Tibial artery (tissue), 4 donors: ENCODE data around the gene WDR82.
A peak's percentile ranks its signal among the peaks of the same experiment; 100 is the strongest.
"Not testable (repeated sequence)": the region's sequence is repeated elsewhere in the genome, so short reads cannot be mapped to it uniquely, and the experiment has no call there.

ENCODE experiments used
- DNase-seq, 2 donors: peaks; one replicate each; pipeline ENCODE4 v3.0.0-alpha.2; 2019
- H3K27ac ChIP-seq, 2 donors: fragments of 200-600 bp; sonication (generic) in 1 of 2; 1 replicate in 1 of 2; 2 replicates in 1 of 2; pipeline ENCODE4 v1.5.1; 2018 to 2019; ENCODE audit warnings: mild to moderate bottlenecking in 1 of 2
- H3K27me3 ChIP-seq, 2 donors: fragments of 200-600 bp; sonication (generic) in 1 of 2; one replicate each; pipeline versions ENCODE4 v1.5.1 to v1.6.0; 2016 to 2019
- H3K36me3 ChIP-seq, 3 donors: fragments of 200-600 bp; sonication (generic) in 2 of 3; one replicate each; pipeline ENCODE4 v1.5.1; 2016 to 2019; ENCODE audit warnings: mild to moderate bottlenecking in 2 of 3
- H3K4me1 ChIP-seq, 4 donors: fragments of 200-600 bp; sonication (generic) in 2 of 4; 1 replicate in 3 of 4; 2 replicates in 1 of 4; pipeline ENCODE4 v1.5.1; 2016 to 2019
- H3K4me3 ChIP-seq, 2 donors: fragments of 200-600 bp; sonication (generic) in 1 of 2; 1 replicate in 1 of 2; 2 replicates in 1 of 2; pipeline ENCODE4 v1.5.1; 2018 to 2019; ENCODE audit warnings: mild to moderate bottlenecking in 2 of 2
- H3K9me3 ChIP-seq, 3 donors: fragments of 200-600 bp; sonication (generic) in 1 of 3; one replicate each; pipeline ENCODE4 v1.5.1; 2016 to 2019
- intact Hi-C: fragments of 100-400 bp; cut with DNase I; formaldehyde crosslinking; loops from one replicate; pipeline ENCODE4 v1.15.0; 2023; ENCODE audit warnings: low total_unique reads
- TF ChIP-seq, protein P1 (sequence below), 2 experiments: fragments of 200-600 bp in 1 of 2; fragments of 450-650 bp in 1 of 2; IDR thresholded peaks; one replicate each; pipeline ENCODE4 v1.5.1; 2017 to 2019; ENCODE audit warnings: antibody characterized with exemption in 2 of 2, mild to moderate bottlenecking in 1 of 2, moderate library complexity in 1 of 2

WDR82 gene

DNA sequence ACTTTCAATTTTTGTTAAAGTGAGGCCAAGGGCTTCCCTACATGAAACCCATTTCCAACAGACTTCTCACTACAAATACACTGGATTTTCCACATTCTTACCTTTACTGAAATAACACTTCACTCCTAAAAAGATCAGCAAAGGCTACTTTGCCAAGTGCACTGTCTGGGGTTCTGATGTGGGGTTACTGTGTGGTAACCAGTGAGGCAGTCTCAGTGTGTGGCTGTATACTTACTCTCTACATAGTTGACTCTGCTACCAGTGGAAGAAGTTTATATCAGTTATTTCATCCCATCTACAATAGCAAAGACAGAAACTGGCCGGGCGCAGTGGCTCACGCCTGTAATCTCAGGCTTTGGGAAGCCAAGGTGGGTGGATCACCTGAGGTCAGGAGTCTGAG is 5.6 kb downstream of the WDR82 start:
- intact Hi-C loops, result no loop called here
- Histone ChIP-seq H3K4me1 (peaks cover 0 to 82% (median 50%) of the 10 kb centered on the region in 4 donors), H3K27ac (no peak overlapping the region), H3K4me3 (no peak overlapping the region), H3K27me3 (no peaks in the 10 kb centered on the region), H3K9me3 (no peaks in the 10 kb centered on the region), H3K36me3 (peaks cover 19 to 30% (median 20%) of the 10 kb centered on the region in 3 donors)
- TF ChIP-seq, protein P1, sequence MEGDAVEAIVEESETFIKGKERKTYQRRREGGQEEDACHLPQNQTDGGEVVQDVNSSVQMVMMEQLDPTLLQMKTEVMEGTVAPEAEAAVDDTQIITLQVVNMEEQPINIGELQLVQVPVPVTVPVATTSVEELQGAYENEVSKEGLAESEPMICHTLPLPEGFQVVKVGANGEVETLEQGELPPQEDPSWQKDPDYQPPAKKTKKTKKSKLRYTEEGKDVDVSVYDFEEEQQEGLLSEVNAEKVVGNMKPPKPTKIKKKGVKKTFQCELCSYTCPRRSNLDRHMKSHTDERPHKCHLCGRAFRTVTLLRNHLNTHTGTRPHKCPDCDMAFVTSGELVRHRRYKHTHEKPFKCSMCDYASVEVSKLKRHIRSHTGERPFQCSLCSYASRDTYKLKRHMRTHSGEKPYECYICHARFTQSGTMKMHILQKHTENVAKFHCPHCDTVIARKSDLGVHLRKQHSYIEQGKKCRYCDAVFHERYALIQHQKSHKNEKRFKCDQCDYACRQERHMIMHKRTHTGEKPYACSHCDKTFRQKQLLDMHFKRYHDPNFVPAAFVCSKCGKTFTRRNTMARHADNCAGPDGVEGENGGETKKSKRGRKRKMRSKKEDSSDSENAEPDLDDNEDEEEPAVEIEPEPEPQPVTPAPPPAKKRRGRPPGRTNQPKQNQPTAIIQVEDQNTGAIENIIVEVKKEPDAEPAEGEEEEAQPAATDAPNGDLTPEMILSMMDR (IDR thresholded peaks at IDR 0.05), result no peak
- no peak for DNase-seq

DNA sequence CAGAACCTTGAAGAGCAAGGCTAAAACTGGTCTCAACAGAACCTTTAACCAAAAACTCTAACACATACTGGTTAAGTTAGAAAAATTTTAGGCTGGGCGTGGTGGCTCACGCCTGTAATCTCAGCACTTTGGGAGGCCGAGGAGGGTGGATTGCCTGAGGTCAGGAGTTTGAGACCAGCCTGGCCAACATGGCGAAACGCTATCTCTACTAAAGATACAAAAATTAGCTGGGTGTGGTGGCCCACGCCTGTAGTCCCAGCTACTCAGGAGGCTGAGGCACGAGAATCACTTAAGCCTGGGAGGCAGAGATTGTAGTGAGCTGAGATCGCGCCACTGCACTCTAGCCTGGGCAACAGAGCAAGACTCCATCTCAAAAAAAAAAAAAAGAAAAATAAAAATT is 6.3 kb downstream of the WDR82 start:
- peaks cover 0 to 79% (median 50%) of the 10 kb centered on the region in 4 donors for H3K4me1 ChIP-seq

DNA sequence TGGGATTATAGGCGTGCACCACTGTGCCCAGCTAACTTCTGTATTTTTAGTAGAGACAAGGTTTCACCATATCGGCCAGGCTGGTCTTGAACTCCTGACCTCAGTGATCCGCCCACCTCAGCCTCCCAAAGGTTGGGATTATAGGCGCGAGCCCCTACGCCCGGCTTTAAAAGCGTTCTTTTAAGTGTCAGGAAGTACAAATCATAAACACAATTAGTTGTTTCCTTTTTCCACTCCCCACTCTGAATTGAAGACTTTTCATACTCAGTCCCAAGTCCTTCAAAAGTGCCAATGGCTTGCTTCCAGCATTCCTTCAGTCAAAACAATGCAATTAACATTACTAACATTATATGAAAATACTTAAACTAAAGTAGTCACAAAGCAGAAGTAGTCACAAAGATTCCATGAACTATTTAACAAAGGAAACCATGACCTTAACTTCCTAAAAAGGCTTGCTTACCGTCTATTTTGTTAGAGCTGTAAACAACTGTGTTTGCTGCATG is 8.1 kb downstream of the WDR82 start:
- Histone ChIP-seq H3K9me3 (no peaks in the 10 kb centered on the region), H3K36me3 (peaks cover 38 to 54% (median 43%) of the 10 kb centered on the region in 3 donors), H3K27me3 (no peaks in the 10 kb centered on the region), H3K4me1 (peaks cover 0 to 60% (median 34%) of the 10 kb centered on the region in 4 donors), H3K27ac (peak overlapping the region in 1 of 2 donors; percentile 49), H3K4me3 (no peak overlapping the region)
- no peak for DNase-seq
- intact Hi-C loops, result no loop called here
- TF ChIP-seq, protein P1 (IDR thresholded peaks at IDR 0.05), result no peak

More for the DNA sequence above, 6.3 kb downstream of the WDR82 start:
- H3K27me3 ChIP-seq, DNase-seq, H3K4me3 ChIP-seq, H3K9me3 ChIP-seq, intact Hi-C loops: not testable (repeated sequence)
- Histone ChIP-seq H3K27ac (peak overlapping the region in 1 of 2 donors; percentile 49), H3K36me3 (peaks cover 22 to 36% (median 24%) of the 10 kb centered on the region in 3 donors)

DNA sequence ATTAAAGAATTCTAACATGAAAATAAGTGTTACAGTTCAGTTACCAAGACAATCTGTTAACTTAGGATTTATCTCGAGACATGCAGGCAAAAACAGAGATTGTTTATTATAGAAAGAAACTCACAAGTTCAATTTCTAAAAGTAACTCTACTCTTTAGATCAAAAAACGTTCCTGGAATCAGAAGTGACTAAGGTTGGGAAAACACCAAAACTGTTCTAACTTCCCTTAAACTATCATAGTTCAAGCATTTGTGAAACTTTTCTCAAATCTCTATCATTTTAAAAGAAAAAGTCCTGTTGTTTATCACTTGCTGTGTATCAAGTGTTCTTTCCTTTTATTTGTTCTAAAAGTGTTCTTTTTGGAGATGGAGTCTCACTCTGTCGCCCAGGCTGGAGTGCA is 8.7 kb downstream of the WDR82 start:
- TF ChIP-seq, protein P1 (IDR thresholded peaks at IDR 0.05), result no peak
- peaks cover 36 to 59% (median 47%) of the 10 kb centered on the region in 3 donors for H3K36me3 ChIP-seq
- H3K4me3 ChIP-seq, result no peak overlapping the region
- peak overlapping the region in 1 of 2 donors; percentile 49 for H3K27ac ChIP-seq
- H3K4me1 ChIP-seq, result peaks cover 0 to 55% (median 32%) of the 10 kb centered on the region in 4 donors
- no peak for DNase-seq
- no peaks in the 10 kb centered on the region for H3K27me3 ChIP-seq
- intact Hi-C loops, result no loop called here
- H3K9me3 ChIP-seq, result no peaks in the 10 kb centered on the region

DNA sequence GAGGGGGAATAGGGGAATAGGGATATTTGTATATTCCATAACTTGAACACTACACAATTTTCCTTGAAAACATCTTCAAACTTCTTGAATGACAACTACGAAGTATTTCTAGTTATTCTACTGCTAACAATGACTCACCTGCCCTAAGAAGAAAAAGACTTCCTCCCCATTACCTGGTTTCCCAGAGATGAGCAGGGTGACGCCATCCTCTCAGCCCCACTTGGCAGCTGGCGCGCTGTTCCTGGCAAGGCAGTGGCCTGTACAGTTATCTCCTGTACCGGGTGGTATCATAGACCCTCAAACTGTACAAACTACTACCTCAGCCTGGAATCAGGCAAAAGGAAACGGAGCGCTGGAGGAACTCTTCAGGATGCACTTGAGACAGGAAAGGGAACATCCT is 10.4 kb downstream of the WDR82 start:
- peaks cover 49 to 72% (median 65%) of the 10 kb centered on the region in 3 donors for H3K36me3 ChIP-seq
- TF ChIP-seq, protein P1 (IDR thresholded peaks at IDR 0.05), result no peak
- no peak for DNase-seq
- H3K4me3 ChIP-seq, result no peak overlapping the region
- no peak overlapping the region for H3K27ac ChIP-seq
- H3K27me3 ChIP-seq, result no peaks in the 10 kb centered on the region
- H3K4me1 ChIP-seq, result peaks cover 0 to 38% (median 17%) of the 10 kb centered on the region in 4 donors
- intact Hi-C loops, result no loop called here
- no peaks in the 10 kb centered on the region for H3K9me3 ChIP-seq

DNA sequence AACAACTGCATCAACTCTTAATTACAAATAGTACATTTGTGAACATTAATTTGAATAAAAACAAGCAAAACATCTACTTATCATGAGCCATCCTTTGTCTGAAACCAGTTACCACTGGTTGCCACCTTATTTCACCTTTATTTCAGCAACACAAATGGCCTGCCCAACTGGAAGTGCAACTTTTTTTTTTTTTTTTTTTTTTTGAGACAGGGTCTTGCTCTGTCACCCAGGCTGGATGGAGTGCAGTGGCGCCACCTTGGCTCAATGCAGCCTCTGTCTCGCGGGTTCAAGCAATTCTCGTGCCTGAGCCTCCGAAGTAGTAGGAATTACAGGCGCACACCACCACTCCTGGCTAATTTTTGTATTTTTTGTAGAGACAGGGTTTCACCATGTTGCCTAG is 13.1 kb downstream of the WDR82 start:
- Histone ChIP-seq H3K9me3 (no peaks in the 10 kb centered on the region), H3K27me3 (no peaks in the 10 kb centered on the region), H3K27ac (no peak overlapping the region), H3K36me3 (peaks cover 75 to 99% (median 90%) of the 10 kb centered on the region in 3 donors), H3K4me3 (no peak overlapping the region), H3K4me1 (peaks cover 0 to 12% (median 3%) of the 10 kb centered on the region in 4 donors)
- TF ChIP-seq, protein P1 (IDR thresholded peaks at IDR 0.05), result no peak
- intact Hi-C loops, result no loop called here
- no peak for DNase-seq
